ENCODE results near the gene NAGA.

Gene NAGA

GRCh38 chr22:42039271-42039670 is 31.3 kb downstream of the NAGA start:
- DNase-seq (ENCODE audit: low spot score): no peak

GRCh38 chr22:42035256-42035655 is 35.4 kb downstream of the NAGA start:
- no peak for DNase-seq (ENCODE audit: low spot score)

DNA sequence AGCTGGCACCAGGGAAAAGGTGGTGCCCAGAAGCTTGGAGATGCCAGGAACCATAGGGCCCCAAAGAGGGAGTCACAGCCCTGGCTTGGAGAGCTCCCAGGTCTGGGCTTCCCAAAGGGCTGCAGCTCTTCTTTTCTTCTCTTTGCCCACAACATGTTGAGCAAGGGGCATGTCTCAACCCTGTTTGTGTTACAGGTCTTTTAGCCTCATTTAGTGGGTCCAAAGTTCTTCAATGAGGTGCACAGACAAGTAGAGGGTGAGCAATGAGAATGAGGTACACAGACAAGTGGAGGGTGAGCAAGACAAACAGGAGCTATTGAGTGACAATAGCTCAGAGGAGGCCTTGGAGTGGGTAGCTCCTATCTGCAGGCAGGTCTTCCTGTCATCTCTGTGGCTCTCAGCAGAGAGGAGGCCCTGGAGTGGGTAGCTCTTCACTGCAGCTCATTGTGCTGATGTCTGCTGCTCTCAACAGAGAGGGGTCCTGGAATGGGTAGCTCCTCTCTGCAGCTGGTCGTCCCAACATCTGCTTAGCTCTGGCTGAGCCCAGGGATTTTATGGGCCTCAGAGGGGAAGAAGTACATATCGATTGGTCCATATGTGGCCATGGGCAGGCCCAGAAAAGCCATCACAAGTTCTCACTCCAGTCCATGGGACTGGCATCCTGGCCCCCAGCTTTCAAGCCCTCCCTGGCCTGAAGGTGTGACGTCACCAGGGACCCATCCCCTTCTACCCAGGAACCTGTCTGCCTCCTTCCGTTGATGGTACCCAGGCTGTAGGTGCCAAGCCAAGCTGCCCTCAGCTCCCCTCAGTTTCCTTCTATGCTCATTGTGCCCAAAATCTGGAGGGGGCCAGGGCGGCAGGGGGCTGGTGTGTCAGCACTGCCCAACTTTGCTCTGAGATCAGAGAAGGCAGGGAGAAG is 37.1 kb downstream of the NAGA start:
- DNase-seq (ENCODE audit: low spot score): no peak

DNA sequence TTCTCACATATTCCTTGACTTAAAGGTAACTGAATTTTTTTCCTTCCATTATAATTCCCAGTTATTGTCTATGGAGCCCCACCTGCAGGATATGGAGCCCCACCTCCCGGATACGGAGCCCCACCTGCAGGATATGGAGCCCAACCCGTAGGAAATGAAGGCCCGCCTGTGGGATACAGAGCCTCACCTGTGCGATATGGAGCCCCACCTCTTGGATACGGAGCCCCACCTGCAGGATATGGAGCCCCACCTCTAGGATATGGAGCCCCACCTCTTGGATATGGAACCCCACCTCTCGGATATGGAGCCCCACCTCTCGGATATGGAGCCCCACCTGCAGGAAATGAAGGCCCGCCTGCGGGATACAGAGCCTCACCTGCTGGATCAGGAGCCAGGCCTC is 43.9 kb downstream of the NAGA start:
- DNase-seq (ENCODE audit: low spot score): no peak

- DNase-seq (ENCODE audit: low spot score): no peak
Measured at GRCh38 chr22:42025421-42025820, 45.2 kb downstream of the NAGA start.

DNA sequence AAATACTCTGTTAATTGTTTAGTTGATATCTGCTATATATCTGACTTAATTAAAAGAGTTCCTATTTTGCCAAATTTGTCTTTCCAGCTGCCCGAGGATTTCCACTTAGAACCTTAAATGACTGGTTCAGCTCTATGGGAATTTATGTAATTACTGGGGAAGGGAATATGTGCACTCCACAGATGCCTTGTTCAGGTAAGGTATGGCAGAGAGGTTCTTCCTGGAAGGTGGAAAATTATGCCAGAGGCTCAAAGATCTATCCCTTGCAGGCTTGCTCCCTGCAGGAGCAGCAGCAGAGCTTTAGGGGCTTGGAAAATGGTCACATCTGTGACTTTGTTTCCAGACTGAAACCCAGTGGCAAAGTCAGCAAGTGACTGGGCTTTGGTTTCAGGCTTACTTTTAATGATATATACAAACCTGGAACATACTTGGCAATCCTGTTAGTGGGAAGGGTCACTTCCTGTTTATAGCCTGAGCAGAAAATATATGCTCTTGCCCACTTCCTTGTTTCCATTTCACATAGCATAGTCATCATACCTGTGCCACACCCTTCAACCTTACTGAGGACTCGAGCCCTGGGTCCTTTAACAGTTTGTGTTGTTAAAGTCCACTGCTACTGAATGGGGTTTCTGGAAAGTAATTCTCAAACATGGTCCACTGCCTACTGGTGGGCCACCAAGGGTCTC is 48.3 kb downstream of the NAGA start:
- peak; percentile 56 for DNase-seq (ENCODE audit: low spot score)

- no peak for DNase-seq (ENCODE audit: low spot score)
Measured at GRCh38 chr22:42021571-42021970, 49.0 kb downstream of the NAGA start.

- no peak for DNase-seq (ENCODE audit: low spot score)
Measured at GRCh38 chr22:42018224-42018623, 52.4 kb downstream of the NAGA start.

DNA sequence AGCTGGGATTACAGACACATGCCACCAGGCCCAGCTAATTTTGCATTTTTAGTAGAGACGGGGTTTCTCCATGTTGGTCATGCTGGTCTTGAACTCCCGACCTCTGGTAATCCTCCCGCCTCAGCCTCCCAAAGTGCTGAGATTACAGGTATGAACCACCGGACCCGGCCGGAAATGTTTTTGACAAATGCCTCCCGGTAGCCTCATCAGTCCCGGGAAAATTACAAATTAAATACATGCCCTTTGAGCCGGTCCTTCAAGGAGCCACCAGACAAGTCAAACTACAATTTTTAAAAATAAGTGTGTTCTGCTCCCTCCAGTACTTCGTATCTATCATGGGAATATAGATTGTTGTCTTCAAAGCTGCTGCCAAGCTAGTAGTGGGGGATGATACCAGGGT is 54.5 kb downstream of the NAGA start:
- DNase-seq (ENCODE audit: low spot score): no peak

DNA sequence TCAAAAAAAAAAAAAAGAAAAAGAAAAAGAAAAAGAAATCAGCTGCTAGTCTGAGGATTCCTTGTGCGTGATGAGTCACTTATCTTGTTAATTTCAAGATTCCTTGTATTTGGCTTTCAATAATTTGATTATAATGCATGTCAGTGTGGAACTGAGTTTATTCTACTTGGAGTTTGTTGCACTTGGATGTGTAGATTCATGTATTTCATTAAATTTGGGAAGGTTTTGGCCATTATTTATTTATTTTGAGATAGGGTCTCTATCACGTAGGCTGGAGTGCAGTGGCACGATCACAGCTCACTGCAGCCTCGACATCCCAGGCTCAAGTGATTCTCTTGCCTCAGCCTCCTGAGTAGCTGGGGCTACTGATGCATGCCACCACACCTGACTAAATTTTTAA is 57.2 kb downstream of the NAGA start:
- no peak for DNase-seq (ENCODE audit: low spot score)

DNA sequence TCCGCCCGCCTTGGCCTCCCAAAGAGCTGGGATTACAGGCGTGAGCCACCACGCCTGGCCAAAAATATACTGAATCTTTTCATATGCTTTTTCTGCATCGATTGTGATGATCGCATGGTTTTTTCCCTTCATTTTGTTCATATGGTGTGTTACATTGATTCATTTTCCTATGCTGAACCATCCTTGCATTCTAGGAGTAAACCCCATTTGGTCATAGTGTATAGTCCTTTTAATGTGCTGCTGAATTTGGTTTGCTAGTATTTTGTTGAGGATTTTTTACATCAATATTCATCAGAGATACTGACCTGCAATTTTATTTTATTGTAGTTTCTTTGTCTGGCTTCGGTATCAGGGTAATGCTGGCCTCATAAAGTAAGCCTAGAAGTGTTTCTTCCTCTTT is 59.8 kb downstream of the NAGA start:
- DNase-seq (ENCODE audit: low spot score): no peak
